Measurements from ENCODE around the gene SHANK2.

SHANK2 gene

DNA sequence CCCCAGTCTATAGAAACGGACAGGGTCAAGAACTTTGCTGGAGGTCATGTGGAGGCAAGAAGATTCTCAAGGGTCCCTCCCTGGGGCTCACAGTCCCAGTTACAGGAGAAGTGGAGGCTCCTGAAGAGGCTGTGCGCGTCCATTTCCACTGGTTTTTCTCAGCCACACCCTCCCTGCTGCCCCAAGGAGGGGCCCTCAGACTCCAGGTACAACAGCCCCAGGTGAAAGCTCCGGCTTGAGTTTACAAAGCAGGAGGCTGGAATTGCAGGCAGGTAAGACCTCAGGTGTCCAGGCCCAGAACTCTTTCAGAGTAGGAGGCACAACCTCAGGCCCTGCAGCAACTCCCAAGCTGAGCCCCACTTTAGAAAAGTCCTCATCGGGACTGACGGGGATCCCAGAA, 3.1 kb downstream of the SHANK2 start:
- H3K9me3 ChIP-seq, result no peaks in the 10 kb centered on the region
- peaks cover 95% of the 10 kb centered on the region for H3K27me3 ChIP-seq
- H3K4me3 ChIP-seq (ENCODE audit: low read depth in 1 of 2, low read length in 1 of 2), result no peak overlapping the region
- H3K27ac ChIP-seq, result no peak overlapping the region
- TF ChIP-seq, protein P1, sequence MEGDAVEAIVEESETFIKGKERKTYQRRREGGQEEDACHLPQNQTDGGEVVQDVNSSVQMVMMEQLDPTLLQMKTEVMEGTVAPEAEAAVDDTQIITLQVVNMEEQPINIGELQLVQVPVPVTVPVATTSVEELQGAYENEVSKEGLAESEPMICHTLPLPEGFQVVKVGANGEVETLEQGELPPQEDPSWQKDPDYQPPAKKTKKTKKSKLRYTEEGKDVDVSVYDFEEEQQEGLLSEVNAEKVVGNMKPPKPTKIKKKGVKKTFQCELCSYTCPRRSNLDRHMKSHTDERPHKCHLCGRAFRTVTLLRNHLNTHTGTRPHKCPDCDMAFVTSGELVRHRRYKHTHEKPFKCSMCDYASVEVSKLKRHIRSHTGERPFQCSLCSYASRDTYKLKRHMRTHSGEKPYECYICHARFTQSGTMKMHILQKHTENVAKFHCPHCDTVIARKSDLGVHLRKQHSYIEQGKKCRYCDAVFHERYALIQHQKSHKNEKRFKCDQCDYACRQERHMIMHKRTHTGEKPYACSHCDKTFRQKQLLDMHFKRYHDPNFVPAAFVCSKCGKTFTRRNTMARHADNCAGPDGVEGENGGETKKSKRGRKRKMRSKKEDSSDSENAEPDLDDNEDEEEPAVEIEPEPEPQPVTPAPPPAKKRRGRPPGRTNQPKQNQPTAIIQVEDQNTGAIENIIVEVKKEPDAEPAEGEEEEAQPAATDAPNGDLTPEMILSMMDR (IDR thresholded peaks at IDR 0.05), result no peak
- H3K4me1 ChIP-seq (ENCODE audit: control insufficient read depth in 1 of 2, insufficient read depth in 1 of 2, low read depth in 1 of 2, low read length in 1 of 2), result no peaks in the 10 kb centered on the region
- H3K36me3 ChIP-seq, result no peaks in the 10 kb centered on the region

- Histone ChIP-seq H3K9me3 (no peaks in the 10 kb centered on the region), H3K27ac (no peak overlapping the region), H3K4me1 (ENCODE audit: control insufficient read depth in 1 of 2, insufficient read depth in 1 of 2, low read depth in 1 of 2, low read length in 1 of 2) (no peaks in the 10 kb centered on the region), H3K36me3 (no peaks in the 10 kb centered on the region), H3K4me3 (ENCODE audit: low read depth in 1 of 2, low read length in 1 of 2) (no peak overlapping the region), H3K27me3 (peaks cover 89% of the 10 kb centered on the region)
- TF ChIP-seq, protein P1 (IDR thresholded peaks at IDR 0.05), result no peak
These were observed 3.7 kb downstream of the SHANK2 start for GRCh38 chr11:71248656-71249055.

DNA sequence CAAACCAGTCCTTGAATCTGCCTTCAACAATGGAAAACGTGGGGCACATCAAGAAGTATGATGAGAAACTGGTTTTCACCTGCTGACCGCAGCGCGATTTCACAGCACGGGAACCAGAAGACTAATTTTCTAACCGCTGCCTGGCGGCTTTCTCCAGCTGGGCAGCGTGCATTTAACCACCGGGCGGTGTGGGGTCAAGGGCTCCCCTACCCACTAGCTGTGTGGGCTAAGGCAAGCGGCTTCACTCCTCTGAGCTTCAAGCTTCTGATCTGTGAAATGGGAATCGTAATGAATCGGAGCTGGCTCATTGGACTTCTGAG, 4.2 kb downstream of the SHANK2 start:
- H3K27ac ChIP-seq, result no peak overlapping the region
- H3K27me3 ChIP-seq, result peaks cover 84% of the 10 kb centered on the region
- no peaks in the 10 kb centered on the region for H3K36me3 ChIP-seq
- H3K9me3 ChIP-seq, result no peaks in the 10 kb centered on the region
- H3K4me3 ChIP-seq (ENCODE audit: low read depth in 1 of 2, low read length in 1 of 2), result no peak overlapping the region
- no peaks in the 10 kb centered on the region for H3K4me1 ChIP-seq (ENCODE audit: control insufficient read depth in 1 of 2, insufficient read depth in 1 of 2, low read depth in 1 of 2, low read length in 1 of 2)
- TF ChIP-seq, protein P1 (IDR thresholded peaks at IDR 0.05), result no peak

- TF ChIP-seq, protein P1 (IDR thresholded peaks at IDR 0.05), result no peak
These were observed 4.7 kb downstream of the SHANK2 start for GRCh38 chr11:71247551-71248250.

DNA sequence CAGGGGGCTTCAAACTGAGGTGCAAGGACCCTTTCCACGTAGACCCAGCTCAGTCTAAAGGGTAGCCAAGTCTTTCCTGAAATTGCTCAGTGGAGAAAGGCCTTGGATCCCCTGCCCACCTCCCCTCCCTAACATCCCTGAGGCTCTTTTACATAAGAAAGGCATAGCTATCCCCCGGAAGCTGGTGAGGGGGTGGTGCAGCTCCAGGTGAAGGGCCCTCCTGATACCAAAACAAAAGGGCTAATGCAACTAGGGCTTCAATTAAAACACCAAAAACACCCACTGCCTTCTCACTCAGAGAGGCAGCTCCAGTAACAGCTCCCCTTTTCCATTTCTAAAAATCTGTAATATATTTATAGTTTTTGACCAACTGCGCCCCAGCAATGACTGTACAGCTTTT, 5.8 kb downstream of the SHANK2 start:
- Histone ChIP-seq H3K9me3 (no peaks in the 10 kb centered on the region), H3K4me1 (ENCODE audit: control insufficient read depth in 1 of 2, insufficient read depth in 1 of 2, low read depth in 1 of 2, low read length in 1 of 2) (no peaks in the 10 kb centered on the region), H3K4me3 (ENCODE audit: low read depth in 1 of 2, low read length in 1 of 2) (no peak overlapping the region), H3K27me3 (peaks cover 76% of the 10 kb centered on the region), H3K27ac (no peak overlapping the region), H3K36me3 (no peaks in the 10 kb centered on the region)
- TF ChIP-seq, protein P1 (IDR thresholded peaks at IDR 0.05), result no peak

More at GRCh38 chr11:71247551-71248250, 4.7 kb downstream of the SHANK2 start:
- peaks cover 79% of the 10 kb centered on the region for H3K27me3 ChIP-seq
- H3K9me3 ChIP-seq, result no peaks in the 10 kb centered on the region
- H3K4me3 ChIP-seq (ENCODE audit: low read depth in 1 of 2, low read length in 1 of 2), result no peak overlapping the region
- H3K27ac ChIP-seq, result no peak overlapping the region
- H3K36me3 ChIP-seq, result no peaks in the 10 kb centered on the region
- no peaks in the 10 kb centered on the region for H3K4me1 ChIP-seq (ENCODE audit: control insufficient read depth in 1 of 2, insufficient read depth in 1 of 2, low read depth in 1 of 2, low read length in 1 of 2)

Measured in neutrophil (primary cell).